GM23338 (cell line): Measurements from ENCODE around the gene MRTFA. TPM values are rescaled to one million over a fixed set of nuclear protein-coding genes. Genes with fewer than 3 reads are reported as not detected.

Experiments
- ATAC-seq: fragments of 200-7000 bp; cut with Tn5 transposase; 3 replicates; pipeline ENCODE4 v1.9.1; 2020
- DNase-seq: peaks from one replicate; pipeline ENCODE4 v3.0.0-alpha.2; 2015; ENCODE audit warnings: low spot score
- H2AFZ ChIP-seq: fragments of 200-600 bp; sonication (generic); 2 replicates; pipeline ENCODE4 v1.8.0; 2016; ENCODE audit warnings: antibody characterized with exemption, mild to moderate bottlenecking, moderate library complexity
- H3F3A ChIP-seq: fragments of 200-600 bp; sonication (generic); replicated peaks from 2 replicates; pipeline ENCODE4 v1.8.0; 2017; ENCODE audit warnings: antibody characterized with exemption, mixed run types, low read depth
- H3K27ac ChIP-seq: fragments of 200-600 bp; sonication (generic); 2 replicates; pipeline ENCODE4 v1.6.1; 2016; ENCODE audit warnings: low read depth
- H3K27me3 ChIP-seq: fragments of 200-600 bp; sonication (generic); 2 replicates; pipeline ENCODE4 v1.8.0; 2016; ENCODE audit warnings: mild to moderate bottlenecking, mixed run types, moderate library complexity; ENCODE audit not compliant: insufficient read depth
- H3K36me3 ChIP-seq: fragments of 200-600 bp; sonication (generic); 2 replicates; pipeline ENCODE4 v1.8.0; 2016; ENCODE audit warnings: mild to moderate bottlenecking; ENCODE audit not compliant: insufficient read depth
- H3K4me1 ChIP-seq: fragments of 200-600 bp; sonication (generic); 2 replicates; pipeline ENCODE4 v1.8.0; 2016; ENCODE audit warnings: mild to moderate bottlenecking, moderate library complexity; ENCODE audit not compliant: insufficient read depth
- H3K4me2 ChIP-seq: fragments of 200-600 bp; sonication (generic); 2 replicates; pipeline ENCODE4 v1.7.1; 2017; ENCODE audit warnings: mixed run types
- H3K4me3 ChIP-seq: fragments of 200-600 bp; sonication (generic); 2 replicates; pipeline ENCODE4 v1.6.1; 2016; ENCODE audit warnings: mixed run types
- H3K79me2 ChIP-seq: fragments of 200-600 bp; sonication (generic); replicated peaks from 2 replicates; pipeline ENCODE4 v1.8.0; 2017; ENCODE audit warnings: mild to moderate bottlenecking; ENCODE audit not compliant: insufficient read depth
- H3K9me2 ChIP-seq: fragments of 200-600 bp; sonication (generic); 2 replicates; pipeline ENCODE4 v1.8.0; 2017; ENCODE audit not compliant: insufficient read depth
- H4K20me1 ChIP-seq: fragments of 200-600 bp; sonication (generic); replicated peaks from 2 replicates; pipeline ENCODE4 v1.8.0; 2017; ENCODE audit warnings: mild to moderate bottlenecking; ENCODE audit not compliant: insufficient read depth
- H3K27ac Mint-ChIP-seq: 2 replicates; pipeline ENCODE4 v1.8.0; 2020; ENCODE audit warnings: inconsistent platforms, mild to moderate bottlenecking, moderate library complexity, mixed read lengths
- H3K27me3 Mint-ChIP-seq: 3 replicates; pipeline ENCODE4 v1.8.0; 2022; ENCODE audit warnings: low read depth, mild to moderate bottlenecking, moderate library complexity, mixed read lengths, inconsistent platforms; ENCODE audit not compliant: insufficient read depth, poor library complexity
- H3K36me3 Mint-ChIP-seq: 3 replicates; pipeline ENCODE4 v1.8.0; 2021; ENCODE audit warnings: low read depth, mild to moderate bottlenecking, inconsistent platforms, moderate library complexity, mixed read lengths
- H3K4me1 Mint-ChIP-seq: 3 replicates; pipeline ENCODE4 v1.8.0; 2020; ENCODE audit warnings: mild to moderate bottlenecking, inconsistent platforms, mixed read lengths
- H3K4me3 Mint-ChIP-seq: 3 replicates; pipeline ENCODE4 v1.8.0; 2021; ENCODE audit warnings: moderate library complexity, mild to moderate bottlenecking, inconsistent platforms, mixed read lengths
- H3K9me3 Mint-ChIP-seq: 3 replicates; pipeline ENCODE4 v1.8.0; 2020; ENCODE audit warnings: moderate library complexity, mild to moderate bottlenecking, inconsistent platforms, mixed read lengths
- CREB1 ChIP-seq: fragments of 250-450 bp; sonication (Bioruptor Pico); IDR thresholded peaks from 2 replicates; pipeline ENCODE4 v1.5.0; 2020; ENCODE audit warnings: low read depth, mild to moderate bottlenecking, moderate library complexity
- EZH2 ChIP-seq: fragments of 200-600 bp; sonication (generic); IDR thresholded peaks from one replicate; pipeline ENCODE4 v1.8.0; 2017; ENCODE audit warnings: antibody characterized with exemption, mild to moderate bottlenecking, low read depth; ENCODE audit not compliant: unreplicated experiment
- JUNB ChIP-seq: IDR thresholded peaks from one replicate; pipeline ENCODE4 v1.6.1; 2016; ENCODE audit warnings: antibody characterized with exemption; ENCODE audit not compliant: unreplicated experiment
- NANOG ChIP-seq: IDR thresholded peaks from 2 replicates; pipeline ENCODE4 v1.6.1; 2016; ENCODE audit warnings: antibody characterized with exemption, borderline replicate concordance
- POLR2AphosphoS5 ChIP-seq: IDR thresholded peaks from 2 replicates; pipeline ENCODE4 v1.6.1; 2016; ENCODE audit warnings: antibody characterized with exemption, low read depth
- STAT1 ChIP-seq: IDR thresholded peaks from one replicate; pipeline ENCODE4 v1.6.1; 2016; ENCODE audit warnings: antibody characterized with exemption; ENCODE audit not compliant: unreplicated experiment
- ZNF331 ChIP-seq: fragments of 250-450 bp; sonication (Bioruptor Pico); IDR thresholded peaks from 2 replicates; pipeline ENCODE4 v1.5.0; 2020; ENCODE audit warnings: low read depth, mild to moderate bottlenecking, moderate library complexity
- polyA plus RNA-seq: library from polyadenylated mRNA; unstranded; fragments of >200 nt; fragmentation: Nextera tagmentation; extraction: Ambion mirVana; gene quantifications from 2 replicates; pipeline ENCODE4 v1.2.1, GENCODE V29; 2016
- total RNA-seq: library from RNA; depleted of rRNA; stranded (reverse); fragments of >200 nt; shearing (Covaris generic); gene quantifications from 2 replicates; pipeline ENCODE4 v1.2.3, GENCODE V29; 2014
- TF ChIP-seq, protein P1 (sequence below): fragments of 250-450 bp; sonication (Bioruptor Pico); IDR thresholded peaks from 2 replicates; pipeline ENCODE4 v1.5.0; 2020; ENCODE audit warnings: mild to moderate bottlenecking, moderate library complexity
- TF ChIP-seq, protein P2 (sequence below): IDR thresholded peaks from 2 replicates; pipeline ENCODE4 v1.6.1; 2016; ENCODE audit warnings: antibody characterized with exemption
- TF ChIP-seq, protein P3 (sequence below): IDR thresholded peaks from one replicate; pipeline ENCODE4 v1.6.1; 2018; ENCODE audit warnings: antibody characterized with exemption; ENCODE audit not compliant: unreplicated experiment
- TF ChIP-seq, protein P4 (sequence below), 2 experiments: fragments of 200-600 bp in 1 of 2; sonication (generic) in 1 of 2; conservative IDR thresholded peaks; 2 replicates each; pipeline versions ENCODE4 v1.5.1 to v1.6.1; 2016 to 2017; ENCODE audit warnings: antibody characterized with exemption in 2 of 2, low read depth in 2 of 2, mild to moderate bottlenecking in 2 of 2, moderate library complexity in 1 of 2

MRTFA gene
- total and polyA plus RNA-seq, 2 experiments from 2014 or later: 18.1 to 92.4 TPM

DNA sequence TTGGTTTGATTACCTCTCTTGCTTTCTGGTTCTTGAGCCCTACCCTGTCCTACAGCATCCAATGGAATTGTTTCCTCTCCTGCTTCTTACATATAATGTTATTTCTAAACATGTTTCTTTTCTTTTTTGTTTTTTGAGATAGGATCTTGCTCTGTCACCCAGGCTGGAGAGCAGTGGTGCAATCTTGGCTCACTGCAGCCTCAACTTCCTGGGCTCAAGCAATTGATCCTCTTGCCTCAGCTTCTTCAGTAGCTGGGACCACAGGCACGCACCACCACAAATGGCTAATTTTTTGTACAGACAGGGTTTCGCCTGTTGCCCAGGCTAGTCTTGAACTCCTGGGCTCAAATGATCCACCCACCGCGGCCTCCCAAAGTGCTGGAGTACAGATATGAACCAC, 160.2 kb downstream of the MRTFA start (continued):
- TF ChIP-seq, protein P1, sequence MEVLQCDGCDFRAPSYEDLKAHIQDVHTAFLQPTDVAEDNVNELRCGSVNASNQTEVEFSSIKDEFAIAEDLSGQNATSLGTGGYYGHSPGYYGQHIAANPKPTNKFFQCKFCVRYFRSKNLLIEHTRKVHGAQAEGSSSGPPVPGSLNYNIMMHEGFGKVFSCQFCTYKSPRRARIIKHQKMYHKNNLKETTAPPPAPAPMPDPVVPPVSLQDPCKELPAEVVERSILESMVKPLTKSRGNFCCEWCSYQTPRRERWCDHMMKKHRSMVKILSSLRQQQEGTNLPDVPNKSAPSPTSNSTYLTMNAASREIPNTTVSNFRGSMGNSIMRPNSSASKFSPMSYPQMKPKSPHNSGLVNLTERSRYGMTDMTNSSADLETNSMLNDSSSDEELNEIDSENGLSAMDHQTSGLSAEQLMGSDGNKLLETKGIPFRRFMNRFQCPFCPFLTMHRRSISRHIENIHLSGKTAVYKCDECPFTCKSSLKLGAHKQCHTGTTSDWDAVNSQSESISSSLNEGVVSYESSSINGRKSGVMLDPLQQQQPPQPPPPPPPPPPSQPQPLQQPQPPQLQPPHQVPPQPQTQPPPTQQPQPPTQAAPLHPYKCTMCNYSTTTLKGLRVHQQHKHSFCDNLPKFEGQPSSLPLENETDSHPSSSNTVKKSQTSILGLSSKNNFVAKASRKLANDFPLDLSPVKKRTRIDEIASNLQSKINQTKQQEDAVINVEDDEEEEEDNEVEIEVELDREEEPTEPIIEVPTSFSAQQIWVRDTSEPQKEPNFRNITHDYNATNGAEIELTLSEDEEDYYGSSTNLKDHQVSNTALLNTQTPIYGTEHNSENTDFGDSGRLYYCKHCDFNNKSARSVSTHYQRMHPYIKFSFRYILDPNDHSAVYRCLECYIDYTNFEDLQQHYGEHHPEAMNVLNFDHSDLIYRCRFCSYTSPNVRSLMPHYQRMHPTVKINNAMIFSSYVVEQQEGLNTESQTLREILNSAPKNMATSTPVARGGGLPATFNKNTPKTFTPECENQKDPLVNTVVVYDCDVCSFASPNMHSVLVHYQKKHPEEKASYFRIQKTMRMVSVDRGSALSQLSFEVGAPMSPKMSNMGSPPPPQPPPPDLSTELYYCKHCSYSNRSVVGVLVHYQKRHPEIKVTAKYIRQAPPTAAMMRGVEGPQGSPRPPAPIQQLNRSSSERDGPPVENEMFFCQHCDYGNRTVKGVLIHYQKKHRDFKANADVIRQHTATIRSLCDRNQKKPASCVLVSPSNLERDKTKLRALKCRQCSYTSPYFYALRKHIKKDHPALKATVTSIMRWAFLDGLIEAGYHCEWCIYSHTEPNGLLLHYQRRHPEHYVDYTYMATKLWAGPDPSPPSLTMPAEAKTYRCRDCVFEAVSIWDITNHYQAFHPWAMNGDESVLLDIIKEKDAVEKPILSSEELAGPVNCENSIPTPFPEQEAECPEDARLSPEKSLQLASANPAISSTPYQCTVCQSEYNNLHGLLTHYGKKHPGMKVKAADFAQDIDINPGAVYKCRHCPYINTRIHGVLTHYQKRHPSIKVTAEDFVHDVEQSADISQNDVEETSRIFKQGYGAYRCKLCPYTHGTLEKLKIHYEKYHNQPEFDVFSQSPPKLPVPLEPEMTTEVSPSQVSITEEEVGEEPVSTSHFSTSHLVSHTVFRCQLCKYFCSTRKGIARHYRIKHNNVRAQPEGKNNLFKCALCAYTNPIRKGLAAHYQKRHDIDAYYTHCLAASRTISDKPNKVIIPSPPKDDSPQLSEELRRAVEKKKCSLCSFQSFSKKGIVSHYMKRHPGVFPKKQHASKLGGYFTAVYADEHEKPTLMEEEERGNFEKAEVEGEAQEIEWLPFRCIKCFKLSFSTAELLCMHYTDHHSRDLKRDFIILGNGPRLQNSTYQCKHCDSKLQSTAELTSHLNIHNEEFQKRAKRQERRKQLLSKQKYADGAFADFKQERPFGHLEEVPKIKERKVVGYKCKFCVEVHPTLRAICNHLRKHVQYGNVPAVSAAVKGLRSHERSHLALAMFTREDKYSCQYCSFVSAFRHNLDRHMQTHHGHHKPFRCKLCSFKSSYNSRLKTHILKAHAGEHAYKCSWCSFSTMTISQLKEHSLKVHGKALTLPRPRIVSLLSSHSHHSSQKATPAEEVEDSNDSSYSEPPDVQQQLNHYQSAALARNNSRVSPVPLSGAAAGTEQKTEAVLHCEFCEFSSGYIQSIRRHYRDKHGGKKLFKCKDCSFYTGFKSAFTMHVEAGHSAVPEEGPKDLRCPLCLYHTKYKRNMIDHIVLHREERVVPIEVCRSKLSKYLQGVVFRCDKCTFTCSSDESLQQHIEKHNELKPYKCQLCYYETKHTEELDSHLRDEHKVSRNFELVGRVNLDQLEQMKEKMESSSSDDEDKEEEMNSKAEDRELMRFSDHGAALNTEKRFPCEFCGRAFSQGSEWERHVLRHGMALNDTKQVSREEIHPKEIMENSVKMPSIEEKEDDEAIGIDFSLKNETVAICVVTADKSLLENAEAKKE (CRISPR knock-in tag): no peak
- no peak for TF ChIP-seq CREB1
- TF ChIP-seq, protein P2, sequence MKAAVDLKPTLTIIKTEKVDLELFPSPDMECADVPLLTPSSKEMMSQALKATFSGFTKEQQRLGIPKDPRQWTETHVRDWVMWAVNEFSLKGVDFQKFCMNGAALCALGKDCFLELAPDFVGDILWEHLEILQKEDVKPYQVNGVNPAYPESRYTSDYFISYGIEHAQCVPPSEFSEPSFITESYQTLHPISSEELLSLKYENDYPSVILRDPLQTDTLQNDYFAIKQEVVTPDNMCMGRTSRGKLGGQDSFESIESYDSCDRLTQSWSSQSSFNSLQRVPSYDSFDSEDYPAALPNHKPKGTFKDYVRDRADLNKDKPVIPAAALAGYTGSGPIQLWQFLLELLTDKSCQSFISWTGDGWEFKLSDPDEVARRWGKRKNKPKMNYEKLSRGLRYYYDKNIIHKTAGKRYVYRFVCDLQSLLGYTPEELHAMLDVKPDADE: no peak
- no peak for TF ChIP-seq JUNB
- no peak for TF ChIP-seq EZH2
- TF ChIP-seq POLR2AphosphoS5: no peak
- TF ChIP-seq STAT1: no peak

DNA sequence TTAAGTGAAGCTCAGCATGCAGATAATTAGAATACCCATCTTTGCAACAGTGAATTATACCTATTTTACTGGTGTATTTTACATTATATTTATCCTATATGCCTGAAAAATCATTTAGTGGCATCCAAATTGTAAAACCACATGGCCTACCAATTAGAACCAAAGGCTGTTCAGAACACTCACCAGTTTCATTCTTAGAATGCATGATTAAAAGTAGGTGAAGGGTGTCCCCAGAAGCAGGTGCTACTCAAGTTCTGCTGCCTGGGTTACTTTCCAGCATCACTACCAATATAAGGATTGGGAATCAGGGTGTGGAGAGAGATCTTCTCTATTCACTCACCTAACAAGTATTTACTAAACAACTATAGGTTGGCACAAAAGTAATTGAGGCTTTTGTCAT, 162.8 kb downstream of the MRTFA start:
- Mint-ChIP-seq H3K4me1 (peaks cover 37% of the 10 kb centered on the region), H3K27ac (no peak overlapping the region), H3K36me3 (no peaks in the 10 kb centered on the region), H3K9me3 (no peaks in the 10 kb centered on the region), H3K4me3 (no peak overlapping the region), H3K27me3 (no peaks in the 10 kb centered on the region)
- Histone ChIP-seq H3K4me3 (no peak overlapping the region), H3K9me2 (no peaks in the 10 kb centered on the region), H2AFZ (no peak overlapping the region), H3F3A (no peaks in the 10 kb centered on the region), H3K4me2 (no peak overlapping the region), H3K27ac (peak overlapping the region; percentile 27; the same call in 1 of the 2 replicates), H3K79me2 (peaks cover 10% of the 10 kb centered on the region; the same call in 1 of the 2 replicates), H3K4me1 (peaks cover 36% of the 10 kb centered on the region), H4K20me1 (no peaks in the 10 kb centered on the region), H3K27me3 (no peaks in the 10 kb centered on the region), H3K36me3 (no peaks in the 10 kb centered on the region)
- DNase-seq (no peak), ATAC-seq (no peak)
- TF ChIP-seq, protein P3, sequence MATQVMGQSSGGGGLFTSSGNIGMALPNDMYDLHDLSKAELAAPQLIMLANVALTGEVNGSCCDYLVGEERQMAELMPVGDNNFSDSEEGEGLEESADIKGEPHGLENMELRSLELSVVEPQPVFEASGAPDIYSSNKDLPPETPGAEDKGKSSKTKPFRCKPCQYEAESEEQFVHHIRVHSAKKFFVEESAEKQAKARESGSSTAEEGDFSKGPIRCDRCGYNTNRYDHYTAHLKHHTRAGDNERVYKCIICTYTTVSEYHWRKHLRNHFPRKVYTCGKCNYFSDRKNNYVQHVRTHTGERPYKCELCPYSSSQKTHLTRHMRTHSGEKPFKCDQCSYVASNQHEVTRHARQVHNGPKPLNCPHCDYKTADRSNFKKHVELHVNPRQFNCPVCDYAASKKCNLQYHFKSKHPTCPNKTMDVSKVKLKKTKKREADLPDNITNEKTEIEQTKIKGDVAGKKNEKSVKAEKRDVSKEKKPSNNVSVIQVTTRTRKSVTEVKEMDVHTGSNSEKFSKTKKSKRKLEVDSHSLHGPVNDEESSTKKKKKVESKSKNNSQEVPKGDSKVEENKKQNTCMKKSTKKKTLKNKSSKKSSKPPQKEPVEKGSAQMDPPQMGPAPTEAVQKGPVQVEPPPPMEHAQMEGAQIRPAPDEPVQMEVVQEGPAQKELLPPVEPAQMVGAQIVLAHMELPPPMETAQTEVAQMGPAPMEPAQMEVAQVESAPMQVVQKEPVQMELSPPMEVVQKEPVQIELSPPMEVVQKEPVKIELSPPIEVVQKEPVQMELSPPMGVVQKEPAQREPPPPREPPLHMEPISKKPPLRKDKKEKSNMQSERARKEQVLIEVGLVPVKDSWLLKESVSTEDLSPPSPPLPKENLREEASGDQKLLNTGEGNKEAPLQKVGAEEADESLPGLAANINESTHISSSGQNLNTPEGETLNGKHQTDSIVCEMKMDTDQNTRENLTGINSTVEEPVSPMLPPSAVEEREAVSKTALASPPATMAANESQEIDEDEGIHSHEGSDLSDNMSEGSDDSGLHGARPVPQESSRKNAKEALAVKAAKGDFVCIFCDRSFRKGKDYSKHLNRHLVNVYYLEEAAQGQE: no peak
- no peak for TF ChIP-seq CREB1
- TF ChIP-seq NANOG: no peak
- no peak for TF ChIP-seq ZNF331 (CRISPR knock-in tag)
- TF ChIP-seq POLR2AphosphoS5: no peak
- TF ChIP-seq, protein P4, sequence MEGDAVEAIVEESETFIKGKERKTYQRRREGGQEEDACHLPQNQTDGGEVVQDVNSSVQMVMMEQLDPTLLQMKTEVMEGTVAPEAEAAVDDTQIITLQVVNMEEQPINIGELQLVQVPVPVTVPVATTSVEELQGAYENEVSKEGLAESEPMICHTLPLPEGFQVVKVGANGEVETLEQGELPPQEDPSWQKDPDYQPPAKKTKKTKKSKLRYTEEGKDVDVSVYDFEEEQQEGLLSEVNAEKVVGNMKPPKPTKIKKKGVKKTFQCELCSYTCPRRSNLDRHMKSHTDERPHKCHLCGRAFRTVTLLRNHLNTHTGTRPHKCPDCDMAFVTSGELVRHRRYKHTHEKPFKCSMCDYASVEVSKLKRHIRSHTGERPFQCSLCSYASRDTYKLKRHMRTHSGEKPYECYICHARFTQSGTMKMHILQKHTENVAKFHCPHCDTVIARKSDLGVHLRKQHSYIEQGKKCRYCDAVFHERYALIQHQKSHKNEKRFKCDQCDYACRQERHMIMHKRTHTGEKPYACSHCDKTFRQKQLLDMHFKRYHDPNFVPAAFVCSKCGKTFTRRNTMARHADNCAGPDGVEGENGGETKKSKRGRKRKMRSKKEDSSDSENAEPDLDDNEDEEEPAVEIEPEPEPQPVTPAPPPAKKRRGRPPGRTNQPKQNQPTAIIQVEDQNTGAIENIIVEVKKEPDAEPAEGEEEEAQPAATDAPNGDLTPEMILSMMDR (conservative IDR thresholded peaks at IDR 0.05; ENCODE audit: low read depth in 2 of 2): no peak
- no peak for TF ChIP-seq JUNB
- TF ChIP-seq, protein P2: no peak
